Astrocyte (in vitro differentiated cells and primary cell): ENCODE measurements around the gene CBX2. TPM values are rescaled to one million over a fixed set of nuclear protein-coding genes. Genes with fewer than 3 reads are reported as not detected.
A peak's percentile ranks its signal among the peaks of the same experiment; 100 is the strongest.

Experiments used
- DNase-seq: peaks from one replicate; pipeline ENCODE4 v3.0.0-alpha.2; 2010; ENCODE audit warnings: low read depth
- FAIRE-seq: peaks from 2 replicates; lab custom pipeline; 2011; peaks lifted over from hg19 to GRCh38; lab: Jason Lieb, UNC
- H2AFZ ChIP-seq: 2 replicates; pipeline ENCODE4 v1.6.0; 2012; ENCODE audit warnings: low read depth, low read length, inconsistent platforms
- H3K27ac ChIP-seq: 2 replicates; pipeline ENCODE4 v1.5.1; 2011; ENCODE audit warnings: low read depth, low read length, inconsistent platforms
- H3K27me3 ChIP-seq: 2 replicates; pipeline ENCODE4 v1.6.0; 2011; ENCODE audit warnings: low read length, inconsistent platforms; ENCODE audit not compliant: insufficient read depth
- H3K36me3 ChIP-seq: 2 replicates; pipeline ENCODE4 v1.5.1; 2011; ENCODE audit warnings: low read length, inconsistent platforms; ENCODE audit not compliant: insufficient read depth
- H3K4me1 ChIP-seq: 2 replicates; pipeline ENCODE4 v1.5.1; 2011; ENCODE audit warnings: low read length, inconsistent platforms; ENCODE audit not compliant: insufficient read depth
- H3K4me2 ChIP-seq: 2 replicates; pipeline ENCODE4 v1.6.0; 2012; ENCODE audit warnings: low read length, inconsistent platforms
- H3K4me3 ChIP-seq: 2 replicates; pipeline ENCODE4 v1.5.1; 2011; ENCODE audit warnings: low read depth, mild to moderate bottlenecking, low read length, inconsistent platforms; ENCODE audit not compliant: insufficient read depth
- H3K79me2 ChIP-seq: 2 replicates; pipeline ENCODE4 v1.6.0; 2012; ENCODE audit warnings: mild to moderate bottlenecking, low read length, inconsistent platforms; ENCODE audit not compliant: insufficient read depth
- H3K9ac ChIP-seq: 2 replicates; pipeline ENCODE4 v1.6.0; 2012; ENCODE audit warnings: mild to moderate bottlenecking, low read length, inconsistent platforms
- H3K9me3 ChIP-seq: 2 replicates; pipeline ENCODE4 v1.5.1; 2012; ENCODE audit warnings: low read depth, mild to moderate bottlenecking, low read length, inconsistent platforms; ENCODE audit not compliant: insufficient read depth
- H4K20me1 ChIP-seq: 2 replicates; pipeline ENCODE4 v1.6.0; 2012; ENCODE audit warnings: low read length, inconsistent platforms; ENCODE audit not compliant: insufficient read depth
- H3K27ac Mint-ChIP-seq: one replicate; pipeline ENCODE4 v1.8.0; 2021; ENCODE audit warnings: mild to moderate bottlenecking, mixed read lengths; ENCODE audit not compliant: unreplicated experiment
- H3K27me3 Mint-ChIP-seq: one replicate; pipeline ENCODE4 v1.8.0; 2021; ENCODE audit warnings: low read depth, mixed read lengths; ENCODE audit not compliant: unreplicated experiment
- H3K36me3 Mint-ChIP-seq: one replicate; pipeline ENCODE4 v1.8.0; 2021; ENCODE audit warnings: low read depth, mixed read lengths; ENCODE audit not compliant: unreplicated experiment
- H3K4me1 Mint-ChIP-seq: one replicate; pipeline ENCODE4 v1.8.0; 2021; ENCODE audit warnings: low read depth, mixed read lengths; ENCODE audit not compliant: unreplicated experiment
- H3K4me3 Mint-ChIP-seq: one replicate; pipeline ENCODE4 v1.8.0; 2021; ENCODE audit warnings: mild to moderate bottlenecking, moderate library complexity, mixed read lengths; ENCODE audit not compliant: unreplicated experiment
- H3K9me3 Mint-ChIP-seq: one replicate; pipeline ENCODE4 v1.8.0; 2021; ENCODE audit warnings: mild to moderate bottlenecking, mixed read lengths; ENCODE audit not compliant: unreplicated experiment
- EZH2 ChIP-seq: IDR thresholded peaks from 2 replicates; pipeline ENCODE4 v1.6.1; 2012; ENCODE audit warnings: mild to moderate bottlenecking, low read length, inconsistent platforms; ENCODE audit not compliant: insufficient read depth
- total RNA-seq: library from RNA; stranded (reverse); gene quantifications from 2 replicates; pipeline ENCODE4 v1.2.1, GENCODE V29; 2021
- TF ChIP-seq, protein P1 (sequence below): IDR thresholded peaks from 2 replicates; pipeline ENCODE4 v1.5.1; 2011; ENCODE audit warnings: low read depth, mild to moderate bottlenecking, inconsistent platforms, low read length, moderate library complexity; ENCODE audit not compliant: insufficient read depth

The CBX2 gene
- total RNA-seq, 1 donor from 2014 or later, result 6.7 TPM

DNA sequence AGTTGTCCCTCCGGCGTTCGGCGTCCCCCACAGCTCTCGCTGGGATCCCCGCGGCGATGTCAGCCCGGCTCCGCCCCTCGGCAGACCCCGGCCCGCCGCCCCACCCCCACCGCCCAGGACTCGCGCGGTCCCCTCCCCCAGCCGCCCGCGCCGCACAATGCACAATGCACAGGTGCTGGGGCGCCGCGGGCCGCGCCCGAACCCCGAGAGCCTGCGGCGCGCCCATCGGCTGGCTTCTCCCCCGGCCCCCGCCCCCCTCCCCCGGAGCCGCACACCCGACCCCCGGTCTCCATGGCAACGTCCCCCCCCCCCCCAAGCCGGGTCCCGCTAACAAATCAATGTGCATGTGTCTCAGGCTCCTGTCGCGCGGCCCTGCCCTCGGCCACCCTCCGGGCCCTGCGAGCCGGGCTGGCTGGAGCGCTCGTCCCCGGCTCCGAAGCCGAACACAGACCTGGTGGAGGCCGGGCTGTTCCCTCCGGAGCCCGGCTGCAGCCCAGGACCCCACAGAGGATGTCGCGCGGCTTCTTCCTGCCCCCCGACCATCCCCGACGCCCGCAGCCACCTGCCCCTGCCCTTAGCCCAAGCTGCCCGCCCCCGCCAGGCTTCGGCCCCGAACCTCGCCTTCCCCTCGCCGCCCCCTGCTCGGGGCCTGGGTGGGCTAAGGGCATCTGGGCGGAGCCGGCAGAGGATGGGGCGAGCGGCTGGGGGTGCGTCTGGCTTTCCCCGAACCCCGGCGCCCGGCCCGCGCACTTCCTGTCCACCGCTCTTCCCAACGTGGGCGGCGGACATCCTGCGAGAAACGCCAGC, 19.7 kb downstream of the CBX2 start:
- no peaks in the 10 kb centered on the region for H3K36me3 ChIP-seq
- peaks cover 31% of the 10 kb centered on the region for H4K20me1 ChIP-seq
- peak overlapping the region; percentile 15 for H2AFZ ChIP-seq
- no peak overlapping the region for H3K27ac Mint-ChIP-seq
- peak overlapping the region; percentile 93 for H3K4me2 ChIP-seq
- H3K4me3 Mint-ChIP-seq, result no peak overlapping the region
- FAIRE-seq, result no peak
- H3K4me1 Mint-ChIP-seq, result peaks cover 3% of the 10 kb centered on the region
- no peak for DNase-seq
- H3K4me3 ChIP-seq, result peak overlapping the region; percentile 50
- H3K27ac ChIP-seq, result no peak overlapping the region
- H3K9ac ChIP-seq, result no peak overlapping the region
- H3K36me3 Mint-ChIP-seq, result peaks cover 2% of the 10 kb centered on the region
- TF ChIP-seq, protein P1, sequence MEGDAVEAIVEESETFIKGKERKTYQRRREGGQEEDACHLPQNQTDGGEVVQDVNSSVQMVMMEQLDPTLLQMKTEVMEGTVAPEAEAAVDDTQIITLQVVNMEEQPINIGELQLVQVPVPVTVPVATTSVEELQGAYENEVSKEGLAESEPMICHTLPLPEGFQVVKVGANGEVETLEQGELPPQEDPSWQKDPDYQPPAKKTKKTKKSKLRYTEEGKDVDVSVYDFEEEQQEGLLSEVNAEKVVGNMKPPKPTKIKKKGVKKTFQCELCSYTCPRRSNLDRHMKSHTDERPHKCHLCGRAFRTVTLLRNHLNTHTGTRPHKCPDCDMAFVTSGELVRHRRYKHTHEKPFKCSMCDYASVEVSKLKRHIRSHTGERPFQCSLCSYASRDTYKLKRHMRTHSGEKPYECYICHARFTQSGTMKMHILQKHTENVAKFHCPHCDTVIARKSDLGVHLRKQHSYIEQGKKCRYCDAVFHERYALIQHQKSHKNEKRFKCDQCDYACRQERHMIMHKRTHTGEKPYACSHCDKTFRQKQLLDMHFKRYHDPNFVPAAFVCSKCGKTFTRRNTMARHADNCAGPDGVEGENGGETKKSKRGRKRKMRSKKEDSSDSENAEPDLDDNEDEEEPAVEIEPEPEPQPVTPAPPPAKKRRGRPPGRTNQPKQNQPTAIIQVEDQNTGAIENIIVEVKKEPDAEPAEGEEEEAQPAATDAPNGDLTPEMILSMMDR, result no peak
- no peak for TF ChIP-seq EZH2
- H3K4me1 ChIP-seq, result peaks cover 46% of the 10 kb centered on the region
- H3K9me3 ChIP-seq, result peaks cover 4% of the 10 kb centered on the region
- H3K27me3 Mint-ChIP-seq, result peaks cover 38% of the 10 kb centered on the region
- H3K79me2 ChIP-seq, result peaks cover 6% of the 10 kb centered on the region
- H3K27me3 ChIP-seq, result peaks cover 48% of the 10 kb centered on the region
- H3K9me3 Mint-ChIP-seq, result peaks cover 21% of the 10 kb centered on the region

DNA sequence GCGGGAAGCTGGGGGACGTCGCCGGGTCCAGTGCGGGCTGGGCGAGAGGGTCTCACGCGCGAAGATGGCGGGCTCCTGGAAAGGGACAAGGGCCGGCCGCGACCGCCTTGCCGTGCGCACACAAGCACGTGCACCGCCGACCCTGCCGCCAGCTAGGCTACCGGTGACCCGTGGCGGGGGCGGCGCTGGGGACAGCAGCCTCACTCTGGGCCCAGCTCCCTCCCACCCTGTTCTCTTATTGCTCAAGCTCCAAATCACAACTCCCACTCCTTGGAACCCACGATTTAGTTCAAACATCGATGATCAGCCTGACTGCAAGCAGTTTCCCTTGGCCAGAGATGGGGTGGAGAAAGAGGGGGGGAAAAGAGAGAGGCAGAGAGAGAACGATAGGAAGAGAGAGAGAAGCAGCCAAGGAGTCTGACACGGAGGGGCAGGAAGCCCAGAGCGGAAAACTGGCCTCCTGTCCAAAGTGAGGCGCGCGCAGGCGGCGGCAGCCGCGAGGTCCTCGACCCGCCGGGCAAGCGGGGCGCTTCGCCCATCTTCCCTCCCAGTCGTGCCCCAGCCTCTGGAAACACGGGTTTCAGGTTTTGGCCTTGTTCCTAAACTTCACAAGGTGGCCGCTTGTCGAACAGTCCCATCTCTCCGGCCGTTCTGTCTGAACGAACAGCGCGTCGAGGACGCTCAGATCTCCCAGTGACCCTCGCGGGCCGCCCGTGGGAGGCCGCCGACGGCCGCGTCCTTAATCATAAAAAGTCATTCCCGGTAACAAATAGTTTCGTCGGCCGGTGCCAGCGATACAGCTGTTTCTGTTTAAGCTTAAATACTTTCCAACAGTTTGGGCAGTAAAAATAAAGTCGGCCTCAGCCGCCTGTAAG, 20.6 kb downstream of the CBX2 start:
- Histone ChIP-seq H3K79me2 (peaks cover 6% of the 10 kb centered on the region), H4K20me1 (peaks cover 29% of the 10 kb centered on the region), H2AFZ (peak overlapping the region; percentile 15), H3K9me3 (peaks cover 9% of the 10 kb centered on the region), H3K27me3 (peaks cover 56% of the 10 kb centered on the region), H3K4me2 (peak overlapping the region; percentile 70), H3K9ac (no peak overlapping the region), H3K4me1 (peaks cover 39% of the 10 kb centered on the region), H3K4me3 (peak overlapping the region; percentile 5), H3K36me3 (no peaks in the 10 kb centered on the region), H3K27ac (no peak overlapping the region)
- peaks cover 43% of the 10 kb centered on the region for H3K27me3 Mint-ChIP-seq
- peaks cover 25% of the 10 kb centered on the region for H3K9me3 Mint-ChIP-seq
- DNase-seq (no peak), FAIRE-seq (no peak)
- H3K27ac Mint-ChIP-seq, result no peak overlapping the region
- peaks cover 3% of the 10 kb centered on the region for H3K4me1 Mint-ChIP-seq
- peak overlapping the region; percentile 68 for H3K4me3 Mint-ChIP-seq
- peak; percentile 98 for TF ChIP-seq EZH2
- TF ChIP-seq, protein P1, result no peak
- peaks cover 2% of the 10 kb centered on the region for H3K36me3 Mint-ChIP-seq
